ENCODE results near the gene DEPDC7. TPM values are rescaled to one million over a fixed set of nuclear protein-coding genes. Genes with fewer than 3 reads are reported as not detected.

DEPDC7 gene
- total and polyA plus RNA-seq, 9 donors = 12.8 to 17.5 (median 14.7) TPM

- Histone ChIP-seq H3K27me3 (ENCODE audit: control insufficient read depth, insufficient read depth, low read length) (no peaks in the 10 kb centered on the region), H3K27ac (ENCODE audit: low read length) (no peak overlapping the region), H3K4me3 (ENCODE audit: low read length) (no peak overlapping the region), H3K4me1 (ENCODE audit: control insufficient read depth, insufficient read depth, low read length) (no peaks in the 10 kb centered on the region), H3K9me3 (replicated peaks; ENCODE audit: control insufficient read depth, low read depth, low read length) (no peaks in the 10 kb centered on the region), H3K36me3 (ENCODE audit: control insufficient read depth, insufficient read depth, low read length) (peaks cover 23% of the 10 kb centered on the region)
- no peak for DNase-seq
Observed at GRCh38 chr11:33055375-33055774, 39.7 kb downstream of the DEPDC7 start.

DNA sequence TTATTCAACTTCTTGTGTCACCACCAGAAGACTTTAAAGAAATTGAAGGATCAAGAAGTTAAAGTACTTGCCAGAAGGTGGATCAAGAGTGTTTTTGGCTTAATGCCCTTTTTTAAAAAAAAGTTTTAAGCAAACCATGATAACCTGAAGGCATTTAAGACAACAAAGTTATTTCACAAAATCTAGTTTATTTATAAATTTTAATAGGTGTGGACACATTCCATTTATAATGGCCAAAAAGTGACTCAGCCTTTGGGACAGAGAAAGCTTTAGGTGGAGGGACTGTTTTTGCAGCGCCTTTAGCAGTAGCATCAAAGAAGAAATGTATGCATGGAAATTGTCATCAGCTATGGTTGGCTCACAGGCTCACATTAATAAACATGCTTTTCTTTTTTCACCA is 41.6 kb downstream of the DEPDC7 start:
- Histone ChIP-seq H3K27ac (ENCODE audit: low read length) (no peak overlapping the region), H3K36me3 (ENCODE audit: control insufficient read depth, insufficient read depth, low read length) (peaks cover 37% of the 10 kb centered on the region), H3K4me3 (ENCODE audit: low read length) (no peak overlapping the region), H3K4me1 (ENCODE audit: control insufficient read depth, insufficient read depth, low read length) (no peaks in the 10 kb centered on the region), H3K9me3 (replicated peaks; ENCODE audit: control insufficient read depth, low read depth, low read length) (no peaks in the 10 kb centered on the region), H3K27me3 (ENCODE audit: control insufficient read depth, insufficient read depth, low read length) (no peaks in the 10 kb centered on the region)
- WGBS (ENCODE audit: insufficient coverage) = no CpG with 5 or more reads among the region's 1 CpG
- DNase-seq = no peak

DNA sequence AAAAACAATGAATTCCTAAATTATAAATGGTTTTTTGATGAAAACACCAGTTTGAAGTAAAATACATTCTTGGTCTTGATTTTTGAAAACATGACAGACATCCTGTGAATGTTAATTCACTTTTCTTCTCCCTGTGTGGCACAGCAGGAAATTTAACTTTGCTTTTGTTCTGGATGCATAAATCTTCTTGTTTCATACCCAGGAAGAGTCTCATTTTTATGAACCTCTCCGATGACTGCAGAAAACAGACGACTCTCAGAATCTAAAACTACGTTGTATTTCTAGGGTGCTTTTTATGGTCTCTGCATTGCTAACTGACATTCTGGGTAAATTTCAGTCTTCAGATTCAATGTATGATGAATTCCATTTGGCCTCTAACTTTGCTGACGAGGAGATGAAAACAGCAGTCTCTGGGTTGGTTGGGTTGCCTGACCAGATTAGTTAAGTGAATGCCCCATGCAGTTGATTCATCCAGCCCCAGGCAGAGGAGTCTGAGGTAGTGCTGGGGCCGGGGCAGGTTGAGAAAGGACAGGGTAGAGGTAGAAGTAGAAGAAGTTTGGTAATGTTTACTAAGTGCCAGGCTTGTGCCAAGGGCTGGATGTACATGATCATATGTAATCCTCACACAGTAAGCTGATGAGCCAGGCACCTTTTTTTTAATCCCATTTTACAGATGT is 43.8 kb downstream of the DEPDC7 start:
- no peaks in the 10 kb centered on the region for H3K9me3 ChIP-seq (replicated peaks; ENCODE audit: control insufficient read depth, low read depth, low read length)
- no peak for DNase-seq
- H3K27ac ChIP-seq (ENCODE audit: low read length) = no peak overlapping the region
- peaks cover 8% of the 10 kb centered on the region for H3K4me1 ChIP-seq (ENCODE audit: control insufficient read depth, insufficient read depth, low read length)
- 56% methylated on average over 1 of the region's 5 CpGs for WGBS (ENCODE audit: insufficient coverage)
- H3K4me3 ChIP-seq (ENCODE audit: low read length) = no peak overlapping the region
- no peaks in the 10 kb centered on the region for H3K27me3 ChIP-seq (ENCODE audit: control insufficient read depth, insufficient read depth, low read length)
- H3K36me3 ChIP-seq (ENCODE audit: control insufficient read depth, insufficient read depth, low read length) = peaks cover 49% of the 10 kb centered on the region

DNA sequence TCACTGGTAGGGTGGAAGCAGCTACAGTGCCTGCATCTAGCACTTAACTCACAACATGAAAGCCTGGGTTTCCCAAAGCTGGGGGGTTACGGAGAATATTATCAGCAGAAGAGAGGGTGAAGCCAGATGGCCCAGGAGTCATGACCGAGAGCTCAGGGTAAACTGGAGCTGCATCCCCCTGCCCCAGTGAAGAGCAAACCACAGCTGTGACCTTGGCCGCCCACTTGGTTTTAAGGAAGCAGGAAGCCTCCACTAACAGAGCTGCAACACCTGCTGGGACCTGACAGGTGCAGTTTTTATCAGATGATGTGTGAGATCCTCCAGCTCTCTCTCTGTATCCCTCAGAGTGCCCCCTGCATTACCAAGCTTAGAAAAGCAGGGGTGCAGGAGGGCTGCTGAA is 44.6 kb downstream of the DEPDC7 start:
- 82% methylated on average over 3 of the region's 3 CpGs for WGBS (ENCODE audit: insufficient coverage)
- Histone ChIP-seq H3K27ac (ENCODE audit: low read length) (no peak overlapping the region), H3K27me3 (ENCODE audit: control insufficient read depth, insufficient read depth, low read length) (no peaks in the 10 kb centered on the region), H3K4me3 (ENCODE audit: low read length) (no peak overlapping the region), H3K9me3 (replicated peaks; ENCODE audit: control insufficient read depth, low read depth, low read length) (no peaks in the 10 kb centered on the region), H3K36me3 (ENCODE audit: control insufficient read depth, insufficient read depth, low read length) (peaks cover 43% of the 10 kb centered on the region), H3K4me1 (ENCODE audit: control insufficient read depth, insufficient read depth, low read length) (peaks cover 9% of the 10 kb centered on the region)
- no peak for DNase-seq

DNA sequence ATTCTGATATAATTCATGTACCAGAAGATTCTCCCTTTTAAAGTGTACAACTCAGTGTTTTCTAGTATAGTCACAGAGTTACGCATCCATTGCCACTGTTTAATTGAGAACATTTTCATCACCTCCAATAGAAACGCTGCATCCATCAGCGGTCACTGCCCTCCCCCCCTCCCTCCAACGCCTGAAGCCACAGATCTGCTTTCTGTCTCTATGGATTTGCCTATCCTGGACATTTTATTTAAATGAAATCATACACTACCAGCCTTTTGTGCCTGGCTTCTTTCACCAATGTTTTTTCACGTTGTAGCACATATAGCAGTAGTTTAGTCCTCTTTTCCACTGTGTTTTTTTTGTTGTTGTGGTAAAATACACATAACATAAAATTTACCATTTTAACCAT is 46.5 kb downstream of the DEPDC7 start:
- Histone ChIP-seq H3K9me3 (replicated peaks; ENCODE audit: control insufficient read depth, low read depth, low read length) (no peaks in the 10 kb centered on the region), H3K27ac (ENCODE audit: low read length) (no peak overlapping the region), H3K4me3 (ENCODE audit: low read length) (no peak overlapping the region), H3K36me3 (ENCODE audit: control insufficient read depth, insufficient read depth, low read length) (peaks cover 56% of the 10 kb centered on the region), H3K4me1 (ENCODE audit: control insufficient read depth, insufficient read depth, low read length) (peaks cover 9% of the 10 kb centered on the region), H3K27me3 (ENCODE audit: control insufficient read depth, insufficient read depth, low read length) (no peaks in the 10 kb centered on the region)
- DNase-seq = no peak
- 61% methylated on average over 4 of the region's 5 CpGs for WGBS (ENCODE audit: insufficient coverage)

- H3K36me3 ChIP-seq (ENCODE audit: control insufficient read depth, insufficient read depth, low read length) = peaks cover 65% of the 10 kb centered on the region
- peak; percentile 21 for DNase-seq
- no peaks in the 10 kb centered on the region for H3K27me3 ChIP-seq (ENCODE audit: control insufficient read depth, insufficient read depth, low read length)
- no peak overlapping the region for H3K4me3 ChIP-seq (ENCODE audit: low read length)
- no CpG with 5 or more reads among the region's 3 CpGs for WGBS (ENCODE audit: insufficient coverage)
- peaks cover 9% of the 10 kb centered on the region for H3K4me1 ChIP-seq (ENCODE audit: control insufficient read depth, insufficient read depth, low read length)
- H3K9me3 ChIP-seq (replicated peaks; ENCODE audit: control insufficient read depth, low read depth, low read length) = no peaks in the 10 kb centered on the region
- no peak overlapping the region for H3K27ac ChIP-seq (ENCODE audit: low read length)
Observed at GRCh38 chr11:33063326-33063881, 47.7 kb downstream of the DEPDC7 start.

DNA sequence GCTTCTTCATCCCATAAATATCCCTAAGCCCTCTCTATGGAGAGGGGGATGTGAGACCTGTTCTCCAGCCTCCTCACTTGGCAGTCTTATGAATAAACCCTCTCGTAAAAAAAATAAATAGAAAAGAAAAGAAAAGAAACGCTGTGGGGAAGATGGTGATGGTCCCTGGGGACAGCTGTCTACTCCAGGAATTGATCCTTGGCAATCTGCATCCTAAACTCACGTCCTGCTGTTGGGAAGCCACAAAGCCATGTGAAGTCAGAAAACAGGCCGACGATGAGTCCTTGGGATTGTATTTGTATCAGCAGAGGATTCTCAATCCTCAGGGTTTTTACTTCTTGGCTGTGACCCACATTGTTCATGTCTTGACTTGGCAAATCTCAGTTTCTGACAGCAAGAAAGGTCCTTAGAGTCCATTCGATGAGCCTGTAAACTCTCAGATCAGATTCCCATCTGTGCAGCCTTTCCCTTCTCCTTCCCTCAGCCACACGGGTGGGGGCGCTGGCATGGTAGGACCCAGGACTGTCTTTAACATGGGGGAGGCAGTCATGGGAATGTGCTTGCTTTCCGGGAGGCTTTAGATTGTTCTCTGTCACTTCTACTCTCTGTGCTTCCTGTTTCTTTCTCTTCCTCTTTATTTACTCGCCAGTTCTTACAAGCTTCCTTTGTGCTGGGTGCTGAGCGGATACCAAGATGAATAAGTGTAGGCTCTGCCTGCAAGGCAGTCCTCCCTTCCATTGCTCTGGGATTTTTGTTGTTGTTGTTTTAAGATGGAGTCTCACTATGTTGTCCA is 48.6 kb downstream of the DEPDC7 start:
- Histone ChIP-seq H3K4me1 (ENCODE audit: control insufficient read depth, insufficient read depth, low read length) (peaks cover 9% of the 10 kb centered on the region), H3K4me3 (ENCODE audit: low read length) (no peak overlapping the region), H3K27ac (ENCODE audit: low read length) (no peak overlapping the region), H3K27me3 (ENCODE audit: control insufficient read depth, insufficient read depth, low read length) (no peaks in the 10 kb centered on the region), H3K36me3 (ENCODE audit: control insufficient read depth, insufficient read depth, low read length) (peaks cover 67% of the 10 kb centered on the region), H3K9me3 (replicated peaks; ENCODE audit: control insufficient read depth, low read depth, low read length) (no peaks in the 10 kb centered on the region)
- 15% methylated on average over 4 of the region's 11 CpGs for WGBS (ENCODE audit: insufficient coverage)
- DNase-seq = peak; percentile 15

DNA sequence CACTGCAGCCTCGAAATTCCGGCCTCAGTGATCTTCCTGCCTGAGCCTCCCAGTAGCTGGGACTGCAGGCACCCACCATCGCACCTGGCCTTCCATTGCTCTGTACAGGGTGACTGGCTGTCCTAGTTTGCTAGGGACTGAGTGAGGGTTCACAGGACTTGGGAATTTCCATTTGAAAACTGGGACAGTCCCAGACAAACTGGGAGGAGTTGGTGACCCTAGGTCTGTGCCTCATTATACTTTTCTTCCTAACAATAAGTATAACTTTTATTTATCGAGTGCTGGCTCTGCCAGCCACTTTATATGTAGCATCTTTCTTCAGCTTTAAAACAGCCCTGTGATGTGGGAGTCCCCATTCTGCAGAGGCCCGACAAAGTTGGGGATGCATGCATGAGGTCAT is 49.2 kb downstream of the DEPDC7 start:
- Histone ChIP-seq H3K27ac (ENCODE audit: low read length) (no peak overlapping the region), H3K9me3 (replicated peaks; ENCODE audit: control insufficient read depth, low read depth, low read length) (no peaks in the 10 kb centered on the region), H3K4me1 (ENCODE audit: control insufficient read depth, insufficient read depth, low read length) (peaks cover 9% of the 10 kb centered on the region), H3K36me3 (ENCODE audit: control insufficient read depth, insufficient read depth, low read length) (peaks cover 66% of the 10 kb centered on the region), H3K27me3 (ENCODE audit: control insufficient read depth, insufficient read depth, low read length) (no peaks in the 10 kb centered on the region), H3K4me3 (ENCODE audit: low read length) (no peak overlapping the region)
- no peak for DNase-seq
- WGBS (ENCODE audit: insufficient coverage) = 83% methylated on average over 3 of the region's 5 CpGs

GRCh38 chr11:33065445-33066178 is 49.9 kb downstream of the DEPDC7 start:
- 59% methylated on average over 12 of the region's 22 CpGs for WGBS (ENCODE audit: insufficient coverage)
- no peaks in the 10 kb centered on the region for H3K9me3 ChIP-seq (replicated peaks; ENCODE audit: control insufficient read depth, low read depth, low read length)
- H3K27me3 ChIP-seq (ENCODE audit: control insufficient read depth, insufficient read depth, low read length) = no peaks in the 10 kb centered on the region
- DNase-seq = peak; percentile 59
- peaks cover 9% of the 10 kb centered on the region for H3K4me1 ChIP-seq (ENCODE audit: control insufficient read depth, insufficient read depth, low read length)
- no peak overlapping the region for H3K27ac ChIP-seq (ENCODE audit: low read length)
- H3K4me3 ChIP-seq (ENCODE audit: low read length) = no peak overlapping the region
- peaks cover 63% of the 10 kb centered on the region for H3K36me3 ChIP-seq (ENCODE audit: control insufficient read depth, insufficient read depth, low read length)

DNA sequence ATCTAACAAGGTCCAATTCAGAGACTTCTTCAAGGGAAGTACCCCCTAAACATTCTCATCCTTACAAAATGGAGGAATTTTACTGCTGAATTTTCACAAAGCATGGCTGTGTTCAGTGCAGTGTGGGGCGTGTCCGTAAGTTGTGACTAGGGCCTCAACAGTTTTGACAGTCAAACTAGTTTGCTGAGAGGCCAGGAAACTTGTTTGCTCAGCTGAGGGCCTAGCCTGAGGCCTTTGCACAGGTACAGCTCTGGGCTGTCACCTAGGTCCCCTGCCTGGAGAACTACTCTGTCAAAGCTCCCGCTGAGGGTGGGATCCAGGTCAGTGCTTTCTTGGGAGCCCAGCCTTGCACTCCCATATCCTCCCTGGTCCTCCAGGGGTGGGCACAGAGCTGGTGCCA is 51.6 kb downstream of the DEPDC7 start:
- no peak overlapping the region for H3K27ac ChIP-seq (ENCODE audit: low read length)
- H3K4me3 ChIP-seq (ENCODE audit: low read length) = no peak overlapping the region
- H3K36me3 ChIP-seq (ENCODE audit: control insufficient read depth, insufficient read depth, low read length) = peaks cover 59% of the 10 kb centered on the region
- no peak for DNase-seq
- no peaks in the 10 kb centered on the region for H3K9me3 ChIP-seq (replicated peaks; ENCODE audit: control insufficient read depth, low read depth, low read length)
- H3K4me1 ChIP-seq (ENCODE audit: control insufficient read depth, insufficient read depth, low read length) = peaks cover 9% of the 10 kb centered on the region
- H3K27me3 ChIP-seq (ENCODE audit: control insufficient read depth, insufficient read depth, low read length) = no peaks in the 10 kb centered on the region
- 100% methylated on average over 1 of the region's 3 CpGs for WGBS (ENCODE audit: insufficient coverage)
